ENCODE results near the gene CUTA. TPM values are rescaled to one million over a fixed set of nuclear protein-coding genes. Genes with fewer than 3 reads are reported as not detected.

The CUTA gene
- total and polyA plus RNA-seq, 2 of the 13 experiments (the other 11 are each of a cell fraction or from before 2014, with no cell fraction given): 170 to 180 TPM

- TF ChIP-seq GZF1 (CRISPR knock-in tag; IDR thresholded peaks at IDR 0.05) (no peak), GATA4 (IDR thresholded peaks at IDR 0.05; ENCODE audit: borderline replicate concordance, low read depth) (no peak), REXO4 (CRISPR knock-in tag; IDR thresholded peaks at IDR 0.05; ENCODE audit: borderline replicate concordance) (no peak), ZMAT5 (CRISPR knock-in tag; IDR thresholded peaks at IDR 0.05; ENCODE audit: borderline replicate concordance, low read depth) (no peak), ZKSCAN8 (CRISPR knock-in tag; IDR thresholded peaks at IDR 0.05; ENCODE audit: borderline replicate concordance) (no peak), ZSCAN22 (CRISPR knock-in tag; IDR thresholded peaks at IDR 0.05) (no peak), EEA1 (CRISPR knock-in tag; IDR thresholded peaks at IDR 0.05; ENCODE audit: borderline replicate concordance) (no peak), WIZ (CRISPR knock-in tag; IDR thresholded peaks at IDR 0.05) (no peak), PRMT3 (CRISPR knock-in tag; IDR thresholded peaks at IDR 0.05; ENCODE audit: borderline replicate concordance, low read depth) (no peak), ZNF619 (CRISPR knock-in tag; IDR thresholded peaks at IDR 0.05) (no peak), CCDC6 (CRISPR knock-in tag; IDR thresholded peaks at IDR 0.05) (no peak), ZNF230 (CRISPR knock-in tag; IDR thresholded peaks at IDR 0.05) (no peak), ZNF225 (CRISPR knock-in tag; IDR thresholded peaks at IDR 0.05) (0 out of 2 replicates have a peak, but pooled peaks have one; percentile 53), ZFYVE20 (CRISPR knock-in tag; IDR thresholded peaks at IDR 0.05; ENCODE audit: borderline replicate concordance, low read depth) (0 out of 2 replicates have a peak, but pooled peaks have one; percentile 2), ELF4 (CRISPR knock-in tag; IDR thresholded peaks at IDR 0.05; ENCODE audit: borderline replicate concordance) (no peak), HMG20A (CRISPR knock-in tag; IDR thresholded peaks at IDR 0.05; ENCODE audit: borderline replicate concordance) (no peak), SSRP1 (CRISPR knock-in tag; IDR thresholded peaks at IDR 0.05) (no peak)
- TF ChIP-seq, protein P1, sequence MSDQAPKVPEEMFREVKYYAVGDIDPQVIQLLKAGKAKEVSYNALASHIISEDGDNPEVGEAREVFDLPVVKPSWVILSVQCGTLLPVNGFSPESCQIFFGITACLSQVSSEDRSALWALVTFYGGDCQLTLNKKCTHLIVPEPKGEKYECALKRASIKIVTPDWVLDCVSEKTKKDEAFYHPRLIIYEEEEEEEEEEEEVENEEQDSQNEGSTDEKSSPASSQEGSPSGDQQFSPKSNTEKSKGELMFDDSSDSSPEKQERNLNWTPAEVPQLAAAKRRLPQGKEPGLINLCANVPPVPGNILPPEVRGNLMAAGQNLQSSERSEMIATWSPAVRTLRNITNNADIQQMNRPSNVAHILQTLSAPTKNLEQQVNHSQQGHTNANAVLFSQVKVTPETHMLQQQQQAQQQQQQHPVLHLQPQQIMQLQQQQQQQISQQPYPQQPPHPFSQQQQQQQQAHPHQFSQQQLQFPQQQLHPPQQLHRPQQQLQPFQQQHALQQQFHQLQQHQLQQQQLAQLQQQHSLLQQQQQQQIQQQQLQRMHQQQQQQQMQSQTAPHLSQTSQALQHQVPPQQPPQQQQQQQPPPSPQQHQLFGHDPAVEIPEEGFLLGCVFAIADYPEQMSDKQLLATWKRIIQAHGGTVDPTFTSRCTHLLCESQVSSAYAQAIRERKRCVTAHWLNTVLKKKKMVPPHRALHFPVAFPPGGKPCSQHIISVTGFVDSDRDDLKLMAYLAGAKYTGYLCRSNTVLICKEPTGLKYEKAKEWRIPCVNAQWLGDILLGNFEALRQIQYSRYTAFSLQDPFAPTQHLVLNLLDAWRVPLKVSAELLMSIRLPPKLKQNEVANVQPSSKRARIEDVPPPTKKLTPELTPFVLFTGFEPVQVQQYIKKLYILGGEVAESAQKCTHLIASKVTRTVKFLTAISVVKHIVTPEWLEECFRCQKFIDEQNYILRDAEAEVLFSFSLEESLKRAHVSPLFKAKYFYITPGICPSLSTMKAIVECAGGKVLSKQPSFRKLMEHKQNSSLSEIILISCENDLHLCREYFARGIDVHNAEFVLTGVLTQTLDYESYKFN (CRISPR knock-in tag; conservative IDR thresholded peaks at IDR 0.05): no peak
- TF ChIP-seq, protein P2, sequence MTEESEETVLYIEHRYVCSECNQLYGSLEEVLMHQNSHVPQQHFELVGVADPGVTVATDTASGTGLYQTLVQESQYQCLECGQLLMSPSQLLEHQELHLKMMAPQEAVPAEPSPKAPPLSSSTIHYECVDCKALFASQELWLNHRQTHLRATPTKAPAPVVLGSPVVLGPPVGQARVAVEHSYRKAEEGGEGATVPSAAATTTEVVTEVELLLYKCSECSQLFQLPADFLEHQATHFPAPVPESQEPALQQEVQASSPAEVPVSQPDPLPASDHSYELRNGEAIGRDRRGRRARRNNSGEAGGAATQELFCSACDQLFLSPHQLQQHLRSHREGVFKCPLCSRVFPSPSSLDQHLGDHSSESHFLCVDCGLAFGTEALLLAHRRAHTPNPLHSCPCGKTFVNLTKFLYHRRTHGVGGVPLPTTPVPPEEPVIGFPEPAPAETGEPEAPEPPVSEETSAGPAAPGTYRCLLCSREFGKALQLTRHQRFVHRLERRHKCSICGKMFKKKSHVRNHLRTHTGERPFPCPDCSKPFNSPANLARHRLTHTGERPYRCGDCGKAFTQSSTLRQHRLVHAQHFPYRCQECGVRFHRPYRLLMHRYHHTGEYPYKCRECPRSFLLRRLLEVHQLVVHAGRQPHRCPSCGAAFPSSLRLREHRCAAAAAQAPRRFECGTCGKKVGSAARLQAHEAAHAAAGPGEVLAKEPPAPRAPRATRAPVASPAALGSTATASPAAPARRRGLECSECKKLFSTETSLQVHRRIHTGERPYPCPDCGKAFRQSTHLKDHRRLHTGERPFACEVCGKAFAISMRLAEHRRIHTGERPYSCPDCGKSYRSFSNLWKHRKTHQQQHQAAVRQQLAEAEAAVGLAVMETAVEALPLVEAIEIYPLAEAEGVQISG (CRISPR knock-in tag; IDR thresholded peaks at IDR 0.05): peak; percentile 67; the same call in 1 of the 2 replicates
- TF ChIP-seq, protein P3, sequence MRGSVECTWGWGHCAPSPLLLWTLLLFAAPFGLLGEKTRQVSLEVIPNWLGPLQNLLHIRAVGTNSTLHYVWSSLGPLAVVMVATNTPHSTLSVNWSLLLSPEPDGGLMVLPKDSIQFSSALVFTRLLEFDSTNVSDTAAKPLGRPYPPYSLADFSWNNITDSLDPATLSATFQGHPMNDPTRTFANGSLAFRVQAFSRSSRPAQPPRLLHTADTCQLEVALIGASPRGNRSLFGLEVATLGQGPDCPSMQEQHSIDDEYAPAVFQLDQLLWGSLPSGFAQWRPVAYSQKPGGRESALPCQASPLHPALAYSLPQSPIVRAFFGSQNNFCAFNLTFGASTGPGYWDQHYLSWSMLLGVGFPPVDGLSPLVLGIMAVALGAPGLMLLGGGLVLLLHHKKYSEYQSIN (CRISPR knock-in tag; IDR thresholded peaks at IDR 0.05; ENCODE audit: borderline replicate concordance): no peak
Observed at GRCh38 chr6:33427585-33428223, 9.8 kb upstream of the CUTA start (continued).

Measured in HepG2 (cell line).